HG03571 (cell line): Measurements from ENCODE around the gene MPPE1.

ENCODE experiments used
- ATAC-seq: cut with Tn5 transposase; IDR thresholded peaks from one replicate; pipeline ENCODE4 v1.9.1; 2021; ENCODE audit not compliant: unreplicated experiment

The MPPE1 gene

GRCh38 chr18:11885278-11885947 is 22.7 kb downstream of the MPPE1 start:
- no peak for ATAC-seq

DNA sequence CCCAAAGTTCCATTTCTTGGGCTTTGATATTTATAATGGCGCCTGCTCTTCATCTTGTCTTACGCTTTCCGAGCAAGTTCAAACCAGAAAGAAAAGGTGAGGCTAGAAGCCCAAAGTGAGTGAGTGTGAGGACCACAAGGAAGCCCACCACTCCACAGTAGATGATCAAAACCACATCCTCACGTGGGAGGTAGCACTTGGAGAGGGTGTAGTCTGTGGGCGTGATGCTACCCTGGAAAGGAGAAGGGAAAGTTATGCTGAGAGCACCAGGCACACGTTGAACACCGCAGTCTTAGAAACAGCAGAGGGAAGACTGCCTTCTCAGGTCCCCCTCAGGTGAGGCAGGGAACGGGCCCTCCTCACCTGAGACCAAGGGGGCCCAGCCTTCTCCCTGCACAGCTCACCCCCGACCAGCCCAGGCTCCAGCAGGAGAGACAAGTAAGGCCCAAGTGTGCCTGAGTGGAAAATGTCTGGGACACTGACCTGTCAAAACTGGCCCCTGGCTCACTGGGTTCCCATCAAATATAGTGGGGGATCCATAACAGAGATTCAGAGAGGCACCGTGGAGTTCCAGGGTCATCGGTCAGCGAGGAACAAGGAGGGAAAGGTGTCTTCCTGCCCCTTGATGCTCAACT is 23.6 kb downstream of the MPPE1 start:
- ATAC-seq: no peak

DNA sequence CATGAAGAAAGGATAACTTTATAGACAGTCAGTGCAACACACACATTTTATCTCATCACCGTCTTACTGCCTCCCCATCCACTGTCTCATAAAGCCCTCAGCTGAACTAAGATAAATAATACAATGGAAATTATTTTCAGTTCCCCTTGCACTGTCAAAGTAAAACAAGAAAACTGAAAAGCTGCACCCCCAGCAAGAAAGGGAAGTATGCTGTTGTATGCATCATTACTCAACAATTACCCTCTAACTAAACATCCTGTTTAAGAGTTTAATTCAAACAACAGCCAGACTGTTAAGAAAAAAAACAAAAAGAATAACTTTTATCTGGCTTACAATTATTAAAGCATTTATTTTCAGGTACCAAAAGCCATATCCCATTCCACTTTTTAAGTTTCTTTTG is 25.0 kb downstream of the MPPE1 start:
- ATAC-seq: peak; percentile 87

GRCh38 chr18:11882636-11883035 is 25.5 kb downstream of the MPPE1 start:
- no peak for ATAC-seq

DNA sequence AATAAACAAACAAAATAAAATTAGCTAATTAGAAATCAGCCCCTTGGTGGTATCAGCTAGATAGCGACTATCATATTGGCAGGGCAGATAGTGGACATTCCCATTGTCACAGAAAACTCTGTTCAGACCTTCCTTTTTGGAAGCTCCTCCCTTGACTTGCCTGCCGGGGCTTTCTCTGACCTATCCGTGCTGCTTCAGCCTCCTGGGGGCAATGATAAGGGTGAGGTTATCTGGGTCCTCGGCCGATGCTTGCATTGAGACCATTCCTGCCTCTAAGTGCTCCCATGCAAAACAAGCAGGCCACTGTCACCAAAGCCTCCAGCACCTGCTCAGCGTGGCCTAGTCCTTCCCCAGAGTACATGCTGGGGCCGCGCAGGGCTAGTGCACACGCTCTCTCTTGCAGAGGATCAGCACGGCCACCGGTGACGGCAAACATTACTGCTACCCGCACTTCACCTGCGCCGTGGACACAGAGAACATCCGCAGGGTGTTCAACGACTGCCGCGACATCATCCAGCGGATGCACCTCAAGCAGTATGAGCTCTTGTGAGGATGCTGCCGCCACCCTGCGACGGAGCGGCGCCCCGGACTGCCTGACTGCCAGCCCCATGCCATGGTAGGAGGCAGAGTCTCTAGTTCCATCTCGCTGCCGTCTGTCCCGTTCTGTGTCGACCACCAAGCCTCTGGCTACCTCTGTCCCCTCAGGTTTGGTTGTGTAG is 27.4 kb downstream of the MPPE1 start:
- no peak for ATAC-seq

GRCh38 chr18:11877497-11878135 is 30.5 kb downstream of the MPPE1 start:
- ATAC-seq: no peak

DNA sequence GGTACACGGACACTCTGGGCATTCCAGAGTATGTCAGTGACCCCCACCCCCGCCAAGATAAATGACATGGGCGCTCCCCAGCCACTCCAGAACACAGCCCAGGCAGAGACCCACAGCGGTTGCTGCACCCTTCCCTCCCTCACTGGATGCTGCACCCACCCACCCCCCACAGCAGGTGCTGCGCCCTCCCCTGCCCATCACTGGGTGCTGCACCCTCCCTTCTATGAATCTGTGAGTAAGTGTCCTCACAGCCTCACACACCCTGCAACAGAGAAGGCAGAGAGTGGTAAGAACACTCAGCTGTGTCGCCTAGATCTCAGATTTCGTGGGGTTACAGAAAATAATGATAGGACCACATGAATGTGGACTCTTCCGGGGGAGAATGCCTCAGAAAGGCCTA is 33.4 kb downstream of the MPPE1 start:
- no peak for ATAC-seq

- ATAC-seq: no peak
Observed at GRCh38 chr18:11873670-11874340, 34.3 kb downstream of the MPPE1 start.

- ATAC-seq: no peak
Observed at GRCh38 chr18:11872479-11873136, 35.5 kb downstream of the MPPE1 start.

DNA sequence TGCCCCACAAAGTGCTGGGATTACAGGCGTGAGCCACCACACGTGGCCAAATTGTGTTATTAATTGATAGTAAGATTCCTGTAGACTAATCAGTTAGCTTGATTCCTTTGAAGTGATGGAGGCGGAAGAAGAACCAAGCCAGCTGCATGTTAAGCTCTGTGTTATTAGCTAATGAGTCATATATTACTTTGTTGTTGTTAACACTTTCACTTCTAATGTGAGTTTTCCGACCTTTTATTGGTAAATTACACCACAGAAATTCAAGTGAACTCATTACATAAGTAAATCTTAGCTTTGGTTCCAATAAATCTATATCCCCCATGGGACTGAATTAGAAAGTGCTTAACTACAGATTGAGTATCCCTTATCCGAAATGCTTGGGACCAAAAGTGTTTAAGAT is 36.6 kb downstream of the MPPE1 start:
- no peak for ATAC-seq

DNA sequence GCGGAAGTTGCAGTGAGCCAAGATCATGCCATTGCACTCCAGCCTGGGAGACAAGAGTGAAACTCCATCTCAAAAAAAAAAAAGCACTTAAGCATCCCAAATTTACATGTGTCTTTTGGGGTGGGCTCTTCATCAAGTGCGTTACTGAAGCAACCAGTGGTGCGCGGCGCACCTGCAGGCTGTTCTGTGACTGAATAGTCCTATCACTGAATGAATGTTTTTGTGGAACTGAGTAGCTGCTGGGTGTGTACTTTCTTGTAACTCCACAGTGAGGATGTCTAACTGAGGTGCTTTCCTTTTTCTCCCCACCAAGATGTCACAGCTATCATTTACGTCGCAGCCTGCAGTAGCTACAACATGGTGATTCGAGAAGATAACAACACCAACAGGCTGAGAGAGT is 39.9 kb downstream of the MPPE1 start:
- no peak for ATAC-seq

GRCh38 chr18:11866764-11867163 is 41.4 kb downstream of the MPPE1 start:
- no peak for ATAC-seq

GRCh38 chr18:11866329-11866728 is 41.8 kb downstream of the MPPE1 start:
- ATAC-seq: no peak

DNA sequence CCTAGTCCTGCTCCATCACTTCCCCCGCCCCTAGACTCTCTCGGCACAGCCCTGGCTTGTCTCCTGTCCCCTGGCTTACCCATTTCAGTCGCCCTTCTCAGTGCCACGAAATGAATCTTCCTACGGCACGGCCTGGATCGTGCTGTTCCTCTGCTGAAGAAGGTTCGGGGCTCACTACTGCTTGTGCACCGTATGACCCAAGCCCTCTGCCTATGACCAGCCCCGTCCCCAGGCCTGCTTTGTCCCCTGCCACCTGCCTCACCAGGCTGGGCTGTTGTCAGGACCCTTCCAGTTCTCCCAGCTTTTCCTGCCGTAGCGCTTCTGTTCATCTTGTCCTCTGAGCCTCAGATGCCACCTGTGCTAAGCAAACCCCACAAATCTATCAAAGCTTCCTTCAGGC is 43.0 kb downstream of the MPPE1 start:
- no peak for ATAC-seq

GRCh38 chr18:11864471-11864870 is 43.6 kb downstream of the MPPE1 start:
- ATAC-seq: no peak

DNA sequence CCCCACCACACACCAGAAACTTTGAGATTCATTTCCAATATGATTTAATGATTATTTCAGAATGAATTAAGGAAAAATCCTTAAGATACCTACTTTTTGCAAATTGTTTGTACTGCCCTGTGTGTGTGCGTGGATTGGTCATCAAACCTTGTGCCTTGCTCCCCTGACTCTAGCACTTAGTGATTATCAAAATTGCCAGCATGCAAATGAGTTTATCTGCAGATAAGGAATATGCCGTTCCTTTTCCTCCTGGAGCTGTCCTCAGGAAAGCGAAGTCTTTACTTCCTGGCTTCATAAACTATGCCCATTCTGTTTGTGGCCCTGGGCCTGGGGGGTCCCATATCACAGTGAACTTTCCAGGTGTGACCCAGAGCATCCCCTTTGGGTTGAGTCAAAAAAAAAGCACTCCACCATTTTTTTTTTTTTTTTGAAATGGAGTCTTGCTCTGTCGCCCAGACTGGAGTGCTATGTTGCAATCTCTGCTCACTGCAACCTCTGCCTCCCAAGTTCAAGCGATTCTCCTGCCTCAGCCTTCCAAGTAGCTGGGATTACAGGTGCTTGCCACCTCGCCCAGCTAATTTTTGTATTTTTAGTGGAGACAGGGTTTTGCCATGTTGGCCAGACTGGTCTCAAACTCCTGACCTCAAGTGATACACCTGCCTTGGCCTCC is 45.5 kb downstream of the MPPE1 start:
- no peak for ATAC-seq

DNA sequence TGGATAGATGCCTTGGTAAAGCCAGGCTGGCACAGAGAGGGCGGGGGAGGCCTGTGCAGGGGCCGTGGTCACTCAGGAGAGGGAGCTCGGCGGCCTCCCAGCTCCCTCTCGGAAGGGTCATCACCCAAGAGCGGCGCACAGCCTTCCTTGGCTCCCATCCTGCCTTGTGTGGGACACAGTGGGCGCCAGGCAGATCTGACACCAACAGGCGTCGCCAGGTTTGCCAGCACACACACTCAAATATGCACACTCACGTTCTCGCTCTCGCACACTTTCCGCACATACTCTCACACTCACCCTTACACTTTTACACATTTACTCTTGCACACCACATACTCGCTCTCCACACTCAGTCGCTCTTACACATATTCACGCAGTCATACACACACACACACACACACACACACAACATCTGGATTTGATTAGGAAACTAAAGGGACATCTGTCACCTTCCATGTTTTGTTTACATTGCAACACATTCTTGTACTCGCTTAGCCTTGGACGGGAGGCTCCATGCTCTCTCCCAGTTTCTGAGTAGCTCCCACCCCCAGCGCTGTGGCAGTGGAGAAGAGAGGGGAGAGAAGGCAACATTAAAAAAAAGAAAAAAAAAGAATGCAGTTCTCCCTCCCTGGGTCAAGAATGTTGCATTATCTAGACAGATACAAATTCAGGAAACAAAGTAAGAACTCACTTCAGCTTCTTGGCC is 46.4 kb downstream of the MPPE1 start:
- no peak for ATAC-seq

DNA sequence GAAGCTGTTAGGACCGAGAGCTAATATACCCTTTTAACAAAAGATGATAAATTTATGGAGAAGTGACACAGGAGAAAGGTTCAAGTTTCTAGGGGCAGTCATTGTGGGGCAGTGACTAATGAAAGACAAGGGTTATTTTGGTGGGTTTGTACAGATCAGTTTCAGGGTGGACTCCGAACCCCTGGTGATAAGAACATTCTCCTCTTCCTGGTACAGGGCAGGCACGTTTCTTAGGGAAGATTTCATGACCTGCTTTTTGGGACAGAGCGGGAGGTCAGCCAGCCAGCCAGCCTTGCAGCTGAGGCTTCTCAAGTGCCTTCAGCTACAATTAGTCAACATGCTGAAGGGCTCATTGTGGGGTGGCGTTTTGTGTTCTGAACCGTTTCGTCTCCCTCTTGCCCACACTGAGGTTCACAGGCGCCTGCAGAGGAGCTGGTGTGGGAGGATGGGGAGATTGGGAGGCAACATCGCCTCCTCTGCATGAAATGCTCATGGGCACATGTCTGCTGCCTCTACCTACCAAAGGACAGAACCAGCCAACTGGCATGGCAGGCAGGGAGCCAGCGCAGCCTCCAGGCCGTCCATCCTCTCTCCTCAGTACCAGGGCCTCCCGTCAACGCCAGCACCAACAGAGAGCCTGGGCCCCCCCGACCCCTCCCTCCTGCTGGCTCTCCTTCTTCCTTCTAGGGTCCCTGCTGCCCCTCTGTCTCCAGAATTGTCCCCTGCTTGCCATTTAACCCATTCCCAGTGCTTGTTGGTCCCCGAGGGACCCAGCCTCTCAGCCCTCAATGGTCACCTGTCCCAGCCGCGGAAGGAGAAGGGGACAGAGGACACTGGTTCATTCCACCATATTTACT is 47.3 kb downstream of the MPPE1 start:
- ATAC-seq: no peak
